ENCODE data around the gene RPP25L. TPM values are rescaled to one million over a fixed set of nuclear protein-coding genes. Genes with fewer than 3 reads are reported as not detected.

Gene RPP25L
- total RNA-seq, 2 donors from 2014 or later = 37.0 to 54.4 TPM

GRCh38 chr9:34654323-34655051, 42.6 kb upstream of the RPP25L start:
- Histone ChIP-seq H3K27ac (no peak overlapping the region), H3K4me3 (no peak overlapping the region), H3K27me3 (no peaks in the 10 kb centered on the region), H3K9me3 (no peaks in the 10 kb centered on the region), H3K36me3 (no peaks in the 10 kb centered on the region), H3K9ac (ENCODE audit: low read depth in 2 of 2, low read length in 2 of 2) (no peak overlapping the region), H3K4me1 (peaks cover 9% of the 10 kb centered on the region)
- peak; percentile 50 for DNase-seq
- intact Hi-C loops (cut with DNase I) = no loop called here
- TF ChIP-seq, protein P1, sequence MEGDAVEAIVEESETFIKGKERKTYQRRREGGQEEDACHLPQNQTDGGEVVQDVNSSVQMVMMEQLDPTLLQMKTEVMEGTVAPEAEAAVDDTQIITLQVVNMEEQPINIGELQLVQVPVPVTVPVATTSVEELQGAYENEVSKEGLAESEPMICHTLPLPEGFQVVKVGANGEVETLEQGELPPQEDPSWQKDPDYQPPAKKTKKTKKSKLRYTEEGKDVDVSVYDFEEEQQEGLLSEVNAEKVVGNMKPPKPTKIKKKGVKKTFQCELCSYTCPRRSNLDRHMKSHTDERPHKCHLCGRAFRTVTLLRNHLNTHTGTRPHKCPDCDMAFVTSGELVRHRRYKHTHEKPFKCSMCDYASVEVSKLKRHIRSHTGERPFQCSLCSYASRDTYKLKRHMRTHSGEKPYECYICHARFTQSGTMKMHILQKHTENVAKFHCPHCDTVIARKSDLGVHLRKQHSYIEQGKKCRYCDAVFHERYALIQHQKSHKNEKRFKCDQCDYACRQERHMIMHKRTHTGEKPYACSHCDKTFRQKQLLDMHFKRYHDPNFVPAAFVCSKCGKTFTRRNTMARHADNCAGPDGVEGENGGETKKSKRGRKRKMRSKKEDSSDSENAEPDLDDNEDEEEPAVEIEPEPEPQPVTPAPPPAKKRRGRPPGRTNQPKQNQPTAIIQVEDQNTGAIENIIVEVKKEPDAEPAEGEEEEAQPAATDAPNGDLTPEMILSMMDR (IDR thresholded peaks at IDR 0.05) = no peak

DNA sequence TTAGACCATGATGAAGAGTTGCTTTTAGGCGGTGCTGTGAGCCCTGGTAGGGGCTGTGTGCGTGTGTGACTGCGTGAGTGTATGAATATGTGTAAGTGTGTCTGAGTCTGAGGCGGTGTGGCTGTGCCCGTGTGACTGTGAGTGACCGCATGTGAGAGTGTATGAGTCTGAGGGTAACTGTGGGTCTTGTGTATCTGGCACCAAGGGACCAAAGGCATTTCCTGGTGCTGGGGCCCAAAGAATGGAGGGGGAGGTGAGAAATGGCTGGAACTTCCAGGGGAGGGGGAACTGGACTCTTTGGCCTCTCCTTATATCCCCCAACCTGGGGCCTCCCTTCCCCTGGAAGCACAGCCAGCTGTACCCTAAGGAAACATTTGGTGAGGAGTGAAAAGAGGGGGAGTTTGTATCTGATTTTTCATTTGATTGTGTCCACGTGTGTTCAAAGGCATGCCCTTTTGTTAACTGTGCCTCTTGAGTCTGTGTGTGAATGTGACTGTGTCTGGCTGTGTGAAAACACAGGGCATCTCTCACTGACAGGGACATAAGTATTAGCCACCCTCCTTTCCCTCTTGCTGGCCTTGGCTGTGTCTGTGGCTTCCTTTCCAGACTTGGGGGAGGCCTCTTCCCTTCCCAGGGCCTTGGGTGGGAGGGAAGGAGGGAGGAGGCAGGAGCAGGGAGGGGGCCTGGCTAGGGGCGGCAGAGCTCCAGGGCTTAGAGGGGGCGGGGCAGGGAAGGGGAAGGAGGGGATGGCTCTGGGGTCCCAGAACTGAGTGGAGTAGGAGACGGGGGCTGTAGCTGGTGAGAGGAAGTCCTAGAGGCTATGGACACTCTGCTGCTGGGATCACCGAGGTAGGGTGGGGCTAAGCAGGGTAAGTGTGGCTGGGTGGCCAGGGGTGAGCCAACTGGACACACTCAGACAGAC, 41.5 kb upstream of the RPP25L start:
- Histone ChIP-seq H3K4me3 (no peak overlapping the region), H3K36me3 (no peaks in the 10 kb centered on the region), H3K27me3 (no peaks in the 10 kb centered on the region), H3K9ac (ENCODE audit: low read depth in 2 of 2, low read length in 2 of 2) (peak overlapping the region; percentile 3 to 91), H3K4me1 (peaks cover 9% of the 10 kb centered on the region), H3K27ac (no peak overlapping the region), H3K9me3 (no peaks in the 10 kb centered on the region)
- no peak for DNase-seq
- intact Hi-C loops (cut with DNase I) = no loop called here
- TF ChIP-seq, protein P1 (IDR thresholded peaks at IDR 0.05) = no peak

GRCh38 chr9:34652602-34653000, 40.7 kb upstream of the RPP25L start:
- intact Hi-C loops (cut with DNase I) = no loop called here
- peak overlapping the region; percentile 79 for H3K27ac ChIP-seq
- H3K9ac ChIP-seq (ENCODE audit: low read depth in 2 of 2, low read length in 2 of 2) = peak overlapping the region; percentile 38 to 91
- DNase-seq = no peak
- H3K36me3 ChIP-seq = no peaks in the 10 kb centered on the region
- H3K4me1 ChIP-seq = peaks cover 9% of the 10 kb centered on the region
- H3K27me3 ChIP-seq = no peaks in the 10 kb centered on the region
- TF ChIP-seq, protein P1 (IDR thresholded peaks at IDR 0.05) = no peak
- H3K9me3 ChIP-seq = no peaks in the 10 kb centered on the region
- H3K4me3 ChIP-seq = peak overlapping the region; percentile 14

DNA sequence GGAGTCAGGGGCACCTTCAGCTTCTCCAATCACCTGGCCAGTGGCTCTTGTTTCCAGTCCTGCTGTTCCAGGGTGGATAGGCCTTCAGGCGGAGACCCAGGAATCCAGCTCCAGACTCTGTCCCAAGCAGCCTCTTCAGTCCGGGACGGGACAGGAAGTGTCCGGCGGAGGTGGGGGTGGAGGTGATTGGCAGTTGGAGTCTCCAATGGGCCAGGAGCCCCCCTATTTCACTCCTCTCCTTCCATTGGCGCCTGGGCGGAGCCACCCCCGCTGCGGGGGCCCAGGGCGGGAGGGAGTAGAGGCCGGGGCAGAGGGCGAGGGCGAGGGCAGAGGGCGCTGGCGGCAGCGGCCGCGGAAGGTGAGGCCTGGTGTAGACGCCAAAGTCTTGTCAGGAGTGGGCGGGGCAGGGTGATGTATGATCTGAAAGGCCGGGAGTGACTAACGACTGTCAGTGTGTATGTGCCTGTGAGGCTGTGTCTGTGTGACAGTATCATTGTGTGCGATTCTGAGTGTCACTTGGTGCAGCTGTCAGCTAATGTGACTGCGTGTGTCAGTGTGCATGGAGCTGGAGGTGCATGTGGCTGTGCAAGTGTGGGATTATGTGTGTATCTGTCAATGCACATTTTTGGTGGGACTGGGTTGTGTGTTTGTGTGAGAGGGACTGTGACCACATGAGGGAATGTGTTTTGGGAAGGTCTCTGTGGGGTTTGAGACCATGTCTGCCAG, 40.1 kb upstream of the RPP25L start, which contains the start of gene IL11RA:
Gene IL11RA (plus strand): TSS at position 310 of the 726 bp plus-strand sequence. CDS start 3,033 bp downstream, outside the sequence.
- Histone ChIP-seq H3K27ac (peak within 1 kb of the TSS; percentile 79), H3K4me3 (peak within 1 kb of the TSS; percentile 14), H3K4me1 (peaks cover 9% of the 10 kb centered on the region), H3K27me3 (no peaks in the 10 kb centered on the region), H3K9ac (ENCODE audit: low read depth in 2 of 2, low read length in 2 of 2) (peak within 1 kb of the TSS; percentile 38 to 91), H3K9me3 (no peaks in the 10 kb centered on the region), H3K36me3 (no peaks in the 10 kb centered on the region)
- intact Hi-C loops (cut with DNase I) = no loop called here
- peak; percentile 93 for DNase-seq
- TF ChIP-seq, protein P1 (IDR thresholded peaks at IDR 0.05) = no peak

DNA sequence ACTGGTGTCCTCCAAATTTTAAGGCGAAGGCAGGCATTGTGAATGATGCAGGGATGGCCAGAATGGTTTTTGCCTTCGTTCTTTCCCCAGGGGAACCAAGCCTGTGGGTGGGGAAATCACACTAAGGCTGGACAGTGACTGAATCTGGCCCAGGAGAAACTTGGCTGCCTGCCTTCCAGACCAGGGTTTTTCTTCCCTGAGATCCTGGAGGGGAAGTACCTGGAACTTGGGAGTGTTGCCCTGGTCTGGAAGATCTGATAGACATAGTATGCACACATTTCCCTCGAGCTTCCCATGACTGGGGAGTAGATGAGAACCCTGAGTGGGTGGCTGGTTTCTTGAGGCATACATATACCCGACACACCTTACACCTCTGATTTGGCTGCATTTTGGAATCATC, 39.4 kb upstream of the RPP25L start:
- intact Hi-C loops (cut with DNase I) = no loop called here
- Histone ChIP-seq H3K9ac (ENCODE audit: low read depth in 2 of 2, low read length in 2 of 2) (peak overlapping the region; percentile 38 to 91), H3K4me3 (peak overlapping the region; percentile 14), H3K9me3 (no peaks in the 10 kb centered on the region), H3K27ac (peak overlapping the region; percentile 79), H3K27me3 (no peaks in the 10 kb centered on the region), H3K36me3 (no peaks in the 10 kb centered on the region), H3K4me1 (peaks cover 10% of the 10 kb centered on the region)
- TF ChIP-seq, protein P1 (IDR thresholded peaks at IDR 0.05) = no peak
- DNase-seq = peak; percentile 70
